Sigmoid colon (tissue), 7 donors: ENCODE data around the gene EPDR1. TPM values are rescaled to one million over a fixed set of nuclear protein-coding genes. Genes with fewer than 3 reads are reported as not detected.

ENCODE experiments used
- DNase-seq: peaks from one replicate; pipeline ENCODE4 v3.0.0-alpha.2; 2019
- H3K27ac ChIP-seq, 4 donors: fragments of 200-600 bp; sonication (generic); one replicate each; pipeline ENCODE4 v1.5.1; 2016 to 2019; ENCODE audit warnings: mild to moderate bottlenecking in 1 of 4
- H3K27me3 ChIP-seq, 3 donors: fragments of 200-600 bp; sonication (generic); one replicate each; pipeline ENCODE4 v1.5.1; 2019; ENCODE audit warnings: mild to moderate bottlenecking in 1 of 3
- H3K36me3 ChIP-seq, 4 donors: fragments of 200-600 bp; sonication (generic); one replicate each; pipeline ENCODE4 v1.5.1; 2016 to 2019
- H3K4me1 ChIP-seq, 4 donors: fragments of 200-600 bp; sonication (generic); one replicate each; pipeline ENCODE4 v1.5.1; 2017 to 2019
- H3K4me3 ChIP-seq, 4 donors: fragments of 200-600 bp; sonication (generic); one replicate each; pipeline ENCODE4 v1.5.1; 2017 to 2019; ENCODE audit warnings: mild to moderate bottlenecking in 2 of 4, moderate library complexity in 1 of 4
- H3K9me3 ChIP-seq, 4 donors: fragments of 200-600 bp in 3 of 4; sonication (generic) in 3 of 4; one replicate each; pipeline versions ENCODE4 v1.5.1 to v1.6.1; 2013 to 2019
- POLR2A ChIP-seq, 2 donors: fragments of 450-650 bp; IDR thresholded peaks; one replicate each; pipeline ENCODE4 v1.6.1; 2016; ENCODE audit warnings: antibody characterized with exemption in 2 of 2, mild to moderate bottlenecking in 2 of 2, moderate library complexity in 2 of 2
- WGBS, 2 donors: extraction: QIAGEN DNeasy Blood & Tissue Kit; methylation state at CpG; one replicate each; pipeline ENCODE4 v1.1.7; 2013; 5-methylcytosine and 5-hydroxymethylcytosine counted together
- intact Hi-C: fragments of 100-400 bp; cut with DNase I; formaldehyde crosslinking; loops from one replicate; pipeline ENCODE4 v1.15.1; 2023
- polyA plus RNA-seq, 3 donors: library from polyadenylated mRNA; stranded (reverse); fragments of 200-250 nt; gene quantifications; one replicate each; pipeline ENCODE4 v1.2.3, GENCODE V29; 2013
- total RNA-seq, 4 donors: library from RNA; depleted of rRNA; stranded (reverse); fragments of >200 nt; gene quantifications; one replicate each; pipeline ENCODE4 v1.1.0, GENCODE V29; 2016
- TF ChIP-seq, protein P1 (sequence below), 4 experiments: fragments of 450-650 bp in 3 of 4; fragments of 200-600 bp in 1 of 4; IDR thresholded peaks; one replicate each; pipeline ENCODE4 v1.5.1; 2016 to 2019; ENCODE audit warnings: antibody characterized with exemption in 4 of 4, mild to moderate bottlenecking in 3 of 4, moderate library complexity in 2 of 4
- donor health status: healthy with polysubstance abuse.
- donor health status: Bipolar disorder and iron deficiency.
- donor health status: healthy.

EPDR1 gene
- total and polyA plus RNA-seq, 7 donors: 4.2 to 20.9 (median 9.2) TPM

DNA sequence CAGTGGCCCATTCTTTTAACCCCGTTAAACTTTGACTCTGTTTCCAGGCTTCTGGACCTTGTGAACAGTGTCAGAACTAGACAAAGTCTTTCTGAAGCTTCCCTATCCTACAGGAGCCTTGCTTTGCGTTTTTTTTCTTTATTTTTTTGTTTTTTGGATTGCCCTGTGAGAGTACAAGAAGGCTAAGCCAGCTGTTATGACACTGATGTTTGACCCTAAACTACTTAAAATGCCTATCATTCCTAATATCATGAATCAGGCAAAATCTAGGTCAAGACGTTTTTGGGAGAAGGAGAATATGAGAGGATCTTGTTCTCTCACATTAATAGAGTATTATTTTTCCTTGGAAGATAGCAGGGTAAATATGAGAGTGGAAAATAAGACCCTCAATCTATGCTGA, 79.8 kb downstream of the EPDR1 start:
- no peak for DNase-seq
- H3K27me3 ChIP-seq: no peaks in the 10 kb centered on the region
- peaks cover 0 to 16% (median 11%) of the 10 kb centered on the region in 4 donors for H3K4me1 ChIP-seq
- peak overlapping the region in 3 of 4 donors; percentile 13 to 30 (median 24) for H3K27ac ChIP-seq
- H3K4me3 ChIP-seq: no peak overlapping the region
- WGBS, 2 donors: 58 to 60% methylated on average over 3 of the region's 3 CpGs
- intact Hi-C loops: no loop called here
- H3K36me3 ChIP-seq: no peaks in the 10 kb centered on the region
- no peak for TF ChIP-seq POLR2A (IDR thresholded peaks at IDR 0.05)
- TF ChIP-seq, protein P1, sequence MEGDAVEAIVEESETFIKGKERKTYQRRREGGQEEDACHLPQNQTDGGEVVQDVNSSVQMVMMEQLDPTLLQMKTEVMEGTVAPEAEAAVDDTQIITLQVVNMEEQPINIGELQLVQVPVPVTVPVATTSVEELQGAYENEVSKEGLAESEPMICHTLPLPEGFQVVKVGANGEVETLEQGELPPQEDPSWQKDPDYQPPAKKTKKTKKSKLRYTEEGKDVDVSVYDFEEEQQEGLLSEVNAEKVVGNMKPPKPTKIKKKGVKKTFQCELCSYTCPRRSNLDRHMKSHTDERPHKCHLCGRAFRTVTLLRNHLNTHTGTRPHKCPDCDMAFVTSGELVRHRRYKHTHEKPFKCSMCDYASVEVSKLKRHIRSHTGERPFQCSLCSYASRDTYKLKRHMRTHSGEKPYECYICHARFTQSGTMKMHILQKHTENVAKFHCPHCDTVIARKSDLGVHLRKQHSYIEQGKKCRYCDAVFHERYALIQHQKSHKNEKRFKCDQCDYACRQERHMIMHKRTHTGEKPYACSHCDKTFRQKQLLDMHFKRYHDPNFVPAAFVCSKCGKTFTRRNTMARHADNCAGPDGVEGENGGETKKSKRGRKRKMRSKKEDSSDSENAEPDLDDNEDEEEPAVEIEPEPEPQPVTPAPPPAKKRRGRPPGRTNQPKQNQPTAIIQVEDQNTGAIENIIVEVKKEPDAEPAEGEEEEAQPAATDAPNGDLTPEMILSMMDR (IDR thresholded peaks at IDR 0.05): no peak
- H3K9me3 ChIP-seq: no peaks in the 10 kb centered on the region

Other genes starting within 250 kb of the EPDR1 start
- 1 to 10 TPM in 1 of 4 donors, not detected in 3; 1.2 TPM for gene GPR141, start 236.9 kb upstream of the EPDR1 start, total RNA-seq
- gene GPR141, start 236.9 kb upstream of the EPDR1 start, polyA plus RNA-seq: 1 to 10 TPM in 1 of 3 donors, under 1 TPM in 1, not detected in 1; 0.82 to 1.2 TPM
- gene NME8, start 72.0 kb upstream of the EPDR1 start, total RNA-seq: under 1 TPM in 1 of 4 donors, not detected in 3; 0.36 TPM
- not detected for gene NME8, start 72.0 kb upstream of the EPDR1 start, polyA plus RNA-seq
- 10 to 100 TPM in 1 of 4 donors, 1 to 10 TPM in 3; 1.2 to 10.2 (median 2.3) TPM for gene SFRP4, start 3.8 kb upstream of the EPDR1 start, total RNA-seq
- gene SFRP4, start 3.8 kb upstream of the EPDR1 start, polyA plus RNA-seq: under 1 TPM; 0.23 to 0.60 (median 0.28) TPM